ENCODE data around the gene RINT1.
"Not testable (repeated sequence)": the region's sequence is repeated elsewhere in the genome, so short reads cannot be mapped to it uniquely, and the experiment has no call there.

- TF ChIP-seq POLR2A (IDR thresholded peaks at IDR 0.05); CTCF (IDR thresholded peaks at IDR 0.05); POLR2AphosphoS5 (IDR thresholded peaks at IDR 0.05; ENCODE audit: insufficient read depth in 1 of 2, low read depth in 1 of 2): not testable (repeated sequence)
Observed at GRCh38 chr7:105520620-105521019, 11.4 kb upstream of the RINT1 start.
